Liver (tissue), 9 donors: ENCODE results near the gene IRAK1. TPM values are rescaled to one million over a fixed set of nuclear protein-coding genes. Genes with fewer than 3 reads are reported as not detected.

Source experiments
- DNase-seq: peaks from one replicate; pipeline ENCODE4 v3.0.0-alpha.2; 2017; ENCODE audit warnings: low spot score
- H3K27ac ChIP-seq, 2 donors: one replicate each; pipeline ENCODE4 v1.7.0; 2013; ENCODE audit warnings: inconsistent platforms in 2 of 2, low read length in 2 of 2, control low read depth in 1 of 2, low read depth in 1 of 2, mild to moderate bottlenecking in 1 of 2
- H3K27me3 ChIP-seq, 4 donors: one replicate each; pipeline versions ENCODE4 v1.6.1 to v1.7.0; 2013; ENCODE audit warnings: low read length in 3 of 4, inconsistent platforms in 1 of 4, mild to moderate bottlenecking in 1 of 4, moderate library complexity in 1 of 4; ENCODE audit not compliant: control insufficient read depth in 4 of 4, insufficient read depth in 4 of 4
- H3K36me3 ChIP-seq, 4 donors: one replicate each; pipeline versions ENCODE4 v1.6.1 to v1.7.0; 2013; ENCODE audit warnings: low read length in 3 of 4, mild to moderate bottlenecking in 3 of 4, low read depth in 1 of 4, moderate library complexity in 1 of 4; ENCODE audit not compliant: control insufficient read depth in 4 of 4, insufficient read depth in 3 of 4
- H3K4me1 ChIP-seq, 4 donors: one replicate each; pipeline versions ENCODE4 v1.6.1 to v1.7.0; 2013; ENCODE audit warnings: low read length in 3 of 4, mild to moderate bottlenecking in 3 of 4, moderate library complexity in 1 of 4; ENCODE audit not compliant: control insufficient read depth in 4 of 4, insufficient read depth in 4 of 4
- H3K4me3 ChIP-seq, 3 donors: one replicate each; pipeline versions ENCODE4 v1.6.1 to v1.7.0; 2013; ENCODE audit warnings: low read length in 3 of 3, control low read depth in 1 of 3, low read depth in 1 of 3, mild to moderate bottlenecking in 1 of 3
- H3K9ac ChIP-seq, 2 donors: one replicate each; pipeline ENCODE4 v1.7.0; 2013; ENCODE audit warnings: low read length in 2 of 2, mild to moderate bottlenecking in 2 of 2, moderate library complexity in 2 of 2, control low read depth in 1 of 2, low read depth in 1 of 2
- H3K9me3 ChIP-seq, 4 donors: one replicate each; pipeline versions ENCODE4 v1.6.1 to v1.7.0; 2013; ENCODE audit warnings: low read length in 3 of 4; ENCODE audit not compliant: control insufficient read depth in 4 of 4
- ATF3 ChIP-seq: IDR thresholded peaks from 2 replicates; pipeline ENCODE4 v1.6.1; 2016; ENCODE audit warnings: antibody characterized with exemption
- FOXA2 ChIP-seq: IDR thresholded peaks from 2 replicates; pipeline ENCODE4 v1.6.1; 2016; ENCODE audit warnings: antibody characterized with exemption
- GABPA ChIP-seq, 2 donors: IDR thresholded peaks in 1 of 2; conservative IDR thresholded peaks in 1 of 2; 2 replicates each; pipeline ENCODE4 v1.6.1; 2016; ENCODE audit warnings: antibody characterized with exemption in 2 of 2, mild to moderate bottlenecking in 1 of 2, moderate library complexity in 1 of 2
- HNF4A ChIP-seq, 2 donors: conservative IDR thresholded peaks; 2 replicates each; pipeline ENCODE4 v1.6.1; 2016; ENCODE audit warnings: antibody characterized with exemption in 2 of 2, mild to moderate bottlenecking in 2 of 2
- HNF4G ChIP-seq: IDR thresholded peaks from 2 replicates; pipeline ENCODE4 v1.6.1; 2016; ENCODE audit warnings: antibody characterized with exemption
- MAX ChIP-seq: IDR thresholded peaks from 2 replicates; pipeline ENCODE4 v1.6.1; 2016; ENCODE audit warnings: antibody characterized with exemption
- NR2F2 ChIP-seq: IDR thresholded peaks from 2 replicates; pipeline ENCODE4 v1.6.1; 2016; ENCODE audit warnings: antibody characterized with exemption
- RAD21 ChIP-seq, 2 donors: IDR thresholded peaks; 2 replicates each; pipeline ENCODE4 v1.6.1; 2016; ENCODE audit warnings: antibody characterized with exemption in 2 of 2, mild to moderate bottlenecking in 2 of 2
- REST ChIP-seq: IDR thresholded peaks from 2 replicates; pipeline ENCODE4 v1.6.1; 2016; ENCODE audit warnings: antibody characterized with exemption, mild to moderate bottlenecking
- SP1 ChIP-seq: IDR thresholded peaks from 2 replicates; pipeline ENCODE4 v1.6.1; 2018; ENCODE audit warnings: antibody characterized with exemption, mild to moderate bottlenecking
- TAF1 ChIP-seq: conservative IDR thresholded peaks from 2 replicates; pipeline ENCODE4 v1.6.1; 2016; ENCODE audit warnings: antibody characterized with exemption, mild to moderate bottlenecking
- YY1 ChIP-seq: IDR thresholded peaks from 2 replicates; pipeline ENCODE4 v1.6.1; 2016; ENCODE audit warnings: antibody characterized with exemption, mild to moderate bottlenecking
- ZBTB33 ChIP-seq: IDR thresholded peaks from 2 replicates; pipeline ENCODE4 v1.6.1; 2016; ENCODE audit warnings: antibody characterized with exemption
- WGBS: extraction: QIAGEN DNeasy Blood & Tissue Kit; methylation state at CpG from one replicate; pipeline ENCODE4 v1.1.7; 2013; 5-methylcytosine and 5-hydroxymethylcytosine counted together
- polyA plus RNA-seq, 2 donors: library from polyadenylated mRNA; stranded (reverse) in 1 of 2; unstranded in 1 of 2; fragments of 200-250 nt in 1 of 2; fragments of >200 nt in 1 of 2; fragmentation: Nextera tagmentation in 1 of 2; extraction: Ambion mirVana in 1 of 2; gene quantifications; one replicate each; pipeline versions ENCODE4 v1.2.1 to v1.2.3, GENCODE V29; 2013 to 2015
- total RNA-seq, 2 donors: library from RNA; depleted of rRNA; stranded (reverse); fragments of >200 nt; gene quantifications; one replicate each; pipeline ENCODE4 v1.2.3, GENCODE V29; 2014
- donor health status: healthy.
- donor health status: healthy.
- donor health status: healthy.
- donor health status: healthy.
- donor health status: healthy.

IRAK1 gene
- total and polyA plus RNA-seq, 4 donors, result 17.6 to 55.8 (median 27.4) TPM

- H3K27ac ChIP-seq, result no peak overlapping the region
- no peak overlapping the region for H3K4me3 ChIP-seq
- H3K9me3 ChIP-seq, result no peaks in the 10 kb centered on the region
- no peak overlapping the region for H3K9ac ChIP-seq
- WGBS, result 76% methylated on average over 17 of the region's 17 CpGs
- no peak for DNase-seq
- no peak for TF ChIP-seq YY1
- no peak for TF ChIP-seq ZBTB33
- H3K27me3 ChIP-seq, result no peaks in the 10 kb centered on the region
- peaks cover 0 to 11% (median 4%) of the 10 kb centered on the region in 4 donors for H3K36me3 ChIP-seq
- H3K4me1 ChIP-seq, result peaks cover 0 to 6% (median 1%) of the 10 kb centered on the region in 4 donors
Observed at GRCh38 chrX:154013001-154013421, 6.7 kb downstream of the IRAK1 start.

GRCh38 chrX:154012336-154012991, 7.2 kb downstream of the IRAK1 start:
- DNase-seq, result no peak
- TF ChIP-seq GABPA (IDR thresholded peaks at IDR 0.05 in 1 of 2, conservative IDR thresholded peaks at IDR 0.05 in 1 of 2) (no peak), ATF3 (no peak), REST (no peak), HNF4G (no peak), SP1 (no peak), NR2F2 (no peak), FOXA2 (no peak), RAD21 (IDR thresholded peaks at IDR 0.05) (no peak), TAF1 (no peak), HNF4A (conservative IDR thresholded peaks at IDR 0.05) (no peak), MAX (no peak)
- Histone ChIP-seq H3K27me3 (no peaks in the 10 kb centered on the region), H3K27ac (no peak overlapping the region), H3K9ac (no peak overlapping the region), H3K36me3 (peaks cover 0 to 11% (median 4%) of the 10 kb centered on the region in 4 donors), H3K4me3 (no peak overlapping the region), H3K9me3 (no peaks in the 10 kb centered on the region), H3K4me1 (peaks cover 0 to 6% (median 1%) of the 10 kb centered on the region in 4 donors)
- 84% methylated on average over 17 of the region's 17 CpGs for WGBS
